ENCODE data around the gene SMCHD1.

SMCHD1 gene

GRCh38 chr18:2655178-2655953, at the start of gene SMCHD1:
Gene SMCHD1 (plus strand): TSS chr18:2655726. CDS start chr18:2656076, 350 bp downstream.
- DNase-seq (ENCODE audit: low read depth) = peak; percentile 68

GRCh38 chr18:2606335-2606734, 49.2 kb upstream of the SMCHD1 start:
- no peak for DNase-seq (ENCODE audit: low read depth)

- DNase-seq (ENCODE audit: low read depth) = no peak
Measured at GRCh38 chr18:2609604-2610003, 45.9 kb upstream of the SMCHD1 start.

DNA sequence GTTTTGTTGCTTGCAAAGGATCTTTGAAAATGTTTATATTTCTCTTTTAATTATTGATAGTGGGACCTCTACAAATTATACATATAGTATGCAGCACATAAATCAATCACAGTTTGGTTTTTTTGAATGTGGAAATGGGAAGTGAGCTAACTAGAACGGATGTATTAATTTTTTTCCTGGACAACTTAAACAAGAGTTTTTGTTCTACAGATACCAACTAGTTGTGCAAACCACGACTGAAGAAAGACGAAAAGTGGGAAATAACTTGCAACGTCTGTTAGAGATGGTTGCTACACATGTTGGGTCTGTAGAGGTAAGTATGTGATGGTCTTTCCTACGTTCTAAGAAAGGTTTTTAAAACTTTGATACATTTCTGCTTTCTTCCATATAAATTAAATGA, 45.0 kb upstream of the SMCHD1 start:
- DNase-seq (ENCODE audit: low read depth) = no peak

- no peak for DNase-seq (ENCODE audit: low read depth)
Measured at GRCh38 chr18:2612996-2613395, 42.5 kb upstream of the SMCHD1 start.

GRCh38 chr18:2617401-2617998, 38.0 kb upstream of the SMCHD1 start:
- DNase-seq (ENCODE audit: low read depth) = no peak

DNA sequence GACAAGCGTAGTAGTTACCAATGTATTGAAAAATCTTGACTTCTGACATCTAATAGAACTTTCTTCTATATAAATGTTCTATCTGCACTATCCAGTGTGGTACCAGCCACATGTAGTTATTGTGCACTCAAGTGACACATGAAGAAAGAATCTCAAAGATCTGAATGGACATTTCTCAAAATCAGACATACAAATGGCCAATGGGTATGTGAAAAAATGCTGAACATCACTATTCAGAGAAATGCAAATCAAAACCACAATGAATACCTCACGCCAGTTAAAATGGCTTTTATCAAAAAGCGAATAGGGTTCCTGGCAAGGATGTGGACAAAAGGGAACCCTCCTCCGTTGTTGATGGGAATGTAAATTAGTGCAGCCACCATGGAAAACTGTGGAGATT, 37.5 kb upstream of the SMCHD1 start:
- no peak for DNase-seq (ENCODE audit: low read depth)

DNA sequence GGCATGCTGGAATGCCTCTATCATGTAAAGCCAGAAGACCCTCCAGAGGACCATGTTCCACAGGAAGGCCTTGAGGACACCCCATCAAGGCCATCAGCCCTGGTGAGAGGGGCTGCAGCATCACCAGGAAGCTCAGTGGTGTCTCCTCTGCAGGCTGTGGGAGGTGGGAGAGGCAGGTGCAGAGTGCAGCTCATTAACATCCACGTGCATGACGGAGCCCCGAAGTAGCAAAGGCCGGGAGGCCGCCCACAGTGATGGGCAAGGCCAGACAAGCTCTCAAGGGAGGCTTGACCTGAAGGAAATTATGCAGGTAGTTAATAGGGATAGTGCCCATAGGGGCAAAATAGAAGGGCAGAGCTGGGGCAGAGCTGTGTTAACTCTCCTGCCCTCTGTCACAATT, 30.3 kb upstream of the SMCHD1 start:
- no peak for DNase-seq (ENCODE audit: low read depth)

GRCh38 chr18:2627821-2628276, 27.7 kb upstream of the SMCHD1 start:
- DNase-seq (ENCODE audit: low read depth) = no peak

- no peak for DNase-seq (ENCODE audit: low read depth)
Measured at GRCh38 chr18:2629003-2629402, 26.5 kb upstream of the SMCHD1 start.

- DNase-seq (ENCODE audit: low read depth) = no peak
Measured at GRCh38 chr18:2635586-2635985, 19.9 kb upstream of the SMCHD1 start.

GRCh38 chr18:2636126-2636631, 19.3 kb upstream of the SMCHD1 start:
- DNase-seq (ENCODE audit: low read depth) = no peak

DNA sequence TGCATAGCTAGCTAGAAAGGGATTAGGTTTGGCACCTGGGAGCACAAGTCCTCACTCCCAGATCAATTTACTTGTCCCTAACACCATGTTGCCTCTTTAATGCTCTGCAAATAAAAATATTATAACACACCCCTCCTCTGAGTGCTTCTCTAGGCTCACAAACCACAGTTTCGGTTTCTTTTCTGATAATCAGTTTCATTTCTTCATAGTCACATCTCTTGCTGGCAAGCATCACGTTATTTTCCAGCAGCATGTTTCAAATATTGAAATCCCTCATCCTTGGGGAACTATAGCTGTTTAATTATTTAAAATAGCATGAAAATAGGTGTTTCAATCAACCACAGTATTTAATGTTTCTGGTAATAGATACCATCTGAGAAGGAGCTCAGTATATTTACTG, 13.9 kb upstream of the SMCHD1 start:
- no peak for DNase-seq (ENCODE audit: low read depth)

GRCh38 chr18:2642771-2643170, 12.8 kb upstream of the SMCHD1 start:
- no peak for DNase-seq (ENCODE audit: low read depth)

DNA sequence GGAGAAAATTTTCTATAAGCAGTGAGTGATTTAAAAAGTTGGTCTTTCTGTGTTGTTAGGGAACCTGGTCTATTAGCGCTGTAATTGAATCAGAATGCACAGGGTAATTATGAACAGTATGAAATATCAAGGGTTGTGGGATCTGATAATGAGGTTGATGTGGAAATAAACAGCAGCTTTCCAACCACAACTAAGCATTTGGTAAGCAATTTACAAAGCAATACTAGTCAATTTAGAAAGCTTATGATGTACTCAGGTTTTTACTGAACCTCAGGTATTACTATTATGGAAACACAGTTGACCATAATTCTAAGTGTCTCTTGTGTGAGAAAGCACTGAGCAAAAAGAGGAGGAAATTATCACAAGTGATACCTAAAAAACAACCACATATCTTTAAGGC, 11.0 kb upstream of the SMCHD1 start:
- no peak for DNase-seq (ENCODE audit: low read depth)

GRCh38 chr18:2651981-2652380, 3.5 kb upstream of the SMCHD1 start:
- no peak for DNase-seq (ENCODE audit: low read depth)

- DNase-seq (ENCODE audit: low read depth) = no peak
Measured at GRCh38 chr18:2653467-2653866, 2.1 kb upstream of the SMCHD1 start.

DNA sequence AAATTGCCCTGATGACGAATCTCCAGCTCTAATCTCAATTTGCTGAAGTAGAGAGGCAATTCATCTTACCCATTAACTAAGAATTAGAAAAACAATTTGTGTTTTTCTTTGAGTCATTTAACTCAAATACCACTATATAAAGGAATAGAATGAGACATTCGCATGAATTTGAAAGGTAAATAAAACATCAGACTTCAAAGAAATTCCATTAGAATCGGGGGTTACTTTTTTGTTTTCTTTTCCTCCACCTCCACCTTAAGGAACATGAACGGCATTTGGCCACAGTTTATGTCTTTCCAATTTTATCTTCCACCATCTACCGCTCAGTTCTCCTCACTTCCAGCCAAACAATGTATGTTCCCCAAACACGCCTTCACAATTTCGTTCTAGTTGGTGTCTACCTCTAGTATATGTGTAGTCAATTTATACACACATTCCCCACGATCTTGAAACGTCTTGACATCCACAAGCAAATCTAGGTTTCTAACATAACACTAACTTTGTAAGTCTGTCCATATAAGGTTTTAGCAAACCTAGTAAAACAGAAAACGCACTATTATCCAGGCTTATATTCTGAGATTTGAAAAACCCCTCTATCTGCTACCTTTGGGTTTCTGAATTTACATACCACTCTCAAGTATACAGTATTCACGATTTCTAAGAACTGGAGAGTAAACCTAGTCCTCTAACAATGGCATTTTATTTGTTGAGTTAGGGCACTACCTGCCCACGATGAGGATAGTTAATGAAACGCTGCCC, 1.2 kb upstream of the SMCHD1 start:
- no peak for DNase-seq (ENCODE audit: low read depth)

DNA sequence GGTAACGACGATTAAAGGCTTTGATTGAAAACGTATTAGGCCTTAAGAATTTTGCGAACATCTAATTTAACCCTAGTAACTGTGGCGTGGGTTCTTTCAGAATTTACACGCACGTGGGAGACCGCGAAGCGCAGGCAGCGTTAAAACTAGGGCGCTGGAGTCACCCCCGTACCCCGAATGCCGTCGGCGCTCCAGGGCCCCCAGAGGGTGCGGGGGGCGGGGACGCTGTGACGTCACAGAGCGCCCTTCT, 673 bp upstream of the SMCHD1 start:
- DNase-seq (ENCODE audit: low read depth) = peak; percentile 71

DNA sequence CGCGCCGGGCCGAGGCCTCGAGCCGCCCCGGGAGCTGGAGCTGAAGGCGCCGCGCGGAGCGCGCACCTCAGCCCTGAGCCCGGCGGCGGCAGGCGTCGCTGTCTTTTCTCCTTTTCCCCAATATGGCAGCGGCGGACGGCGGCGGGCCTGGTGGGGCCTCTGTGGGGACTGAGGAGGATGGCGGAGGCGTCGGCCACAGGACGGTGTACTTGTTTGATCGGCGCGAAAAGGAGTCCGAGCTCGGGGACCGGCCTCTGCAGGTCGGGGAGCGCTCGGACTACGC, 369 bp downstream of the SMCHD1 start:
- no peak for DNase-seq (ENCODE audit: low read depth)

GRCh38 chr18:2656237-2656980, 883 bp downstream of the SMCHD1 start:
- DNase-seq (ENCODE audit: low read depth) = no peak

- no peak for DNase-seq (ENCODE audit: low read depth)
Measured at GRCh38 chr18:2656981-2657512, 1.5 kb downstream of the SMCHD1 start.
